Measurements from ENCODE around the gene LIX1.
"Not testable (repeated sequence)": the region's sequence is repeated elsewhere in the genome, so short reads cannot be mapped to it uniquely, and the experiment has no call there.

The LIX1 gene

GRCh38 chr5:97101189-97101910, 41.1 kb downstream of the LIX1 start:
- DNase-seq: no peak

DNA sequence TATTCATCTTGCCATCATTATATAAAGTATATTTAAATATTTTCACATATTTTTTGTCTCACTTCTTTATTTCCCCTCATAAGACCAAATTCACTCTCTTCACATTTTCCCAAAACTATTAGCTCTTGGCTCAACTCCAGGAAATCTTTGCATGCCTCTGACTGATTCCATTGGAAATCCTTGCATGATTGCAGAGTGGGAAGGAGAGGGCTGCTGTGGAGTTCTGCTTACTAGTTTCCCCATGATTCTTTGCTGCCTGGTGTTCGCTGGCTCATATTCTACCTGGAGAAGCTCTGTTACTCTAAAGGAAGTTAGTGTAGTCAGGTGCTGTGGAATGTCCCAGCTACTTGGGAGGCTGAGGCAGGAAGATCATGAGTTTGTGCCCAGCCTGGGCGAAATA, 41.9 kb downstream of the LIX1 start:
- DNase-seq: no peak

DNA sequence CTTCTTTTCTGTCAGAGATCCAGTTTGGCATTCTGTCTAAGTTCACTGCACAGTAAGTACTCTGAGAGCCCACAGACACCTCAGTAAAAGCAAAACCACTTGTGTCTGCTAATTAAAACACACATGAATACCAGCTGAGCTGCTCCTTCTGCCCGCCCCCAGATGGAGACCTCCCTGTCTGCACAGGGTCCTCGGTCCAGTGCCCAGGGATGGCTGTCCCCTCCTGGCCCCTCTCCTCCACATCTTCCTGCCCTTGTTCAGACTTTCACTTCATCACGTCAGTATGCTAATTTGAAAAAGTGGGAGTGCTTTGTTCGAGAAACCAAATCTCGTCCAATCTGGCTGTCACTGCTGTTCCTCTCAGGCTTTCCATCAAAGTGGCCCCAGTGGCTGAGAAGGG, 43.5 kb downstream of the LIX1 start:
- no peak for DNase-seq

DNA sequence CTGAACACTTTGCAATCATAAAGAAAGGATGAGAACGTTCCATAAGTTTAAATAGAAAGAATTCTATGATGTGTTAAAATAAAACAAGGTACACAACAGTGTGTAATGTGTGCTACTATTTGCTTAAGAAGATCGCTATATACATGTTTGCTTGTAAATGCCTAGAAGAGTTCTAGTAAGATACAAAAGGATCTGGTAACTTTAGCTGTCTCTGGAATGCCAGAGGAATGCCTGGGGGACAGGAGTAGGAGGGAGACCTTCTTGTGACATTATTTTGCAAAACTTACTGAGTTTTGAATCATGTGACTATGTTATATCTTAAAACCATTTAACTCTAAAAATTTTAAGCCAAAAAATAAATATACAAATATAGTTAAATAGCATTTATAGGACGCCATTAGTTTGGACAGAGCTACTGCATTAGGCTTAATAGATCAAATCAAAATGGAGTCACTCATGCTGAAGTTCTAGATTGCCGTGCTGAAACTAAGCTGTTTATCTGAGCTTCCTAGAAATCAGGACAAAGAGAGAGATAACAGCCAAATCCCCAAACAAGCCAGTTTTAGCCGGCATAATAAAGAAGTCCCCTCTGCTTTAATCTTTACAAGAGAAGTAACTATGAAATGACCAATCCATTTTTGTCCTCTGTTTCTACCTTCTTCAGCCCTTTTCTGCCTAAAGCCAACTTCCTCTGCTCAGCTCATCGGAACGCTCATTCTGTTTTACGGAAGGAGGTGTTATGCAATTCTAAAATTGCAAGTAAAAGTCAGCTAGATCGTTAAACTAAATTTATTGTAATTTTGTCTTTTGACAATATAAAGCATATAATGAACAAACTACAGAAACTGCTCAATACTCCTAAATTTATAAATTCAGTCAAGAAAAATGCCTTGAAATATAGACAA, 44.8 kb downstream of the LIX1 start:
- DNase-seq: no peak

DNA sequence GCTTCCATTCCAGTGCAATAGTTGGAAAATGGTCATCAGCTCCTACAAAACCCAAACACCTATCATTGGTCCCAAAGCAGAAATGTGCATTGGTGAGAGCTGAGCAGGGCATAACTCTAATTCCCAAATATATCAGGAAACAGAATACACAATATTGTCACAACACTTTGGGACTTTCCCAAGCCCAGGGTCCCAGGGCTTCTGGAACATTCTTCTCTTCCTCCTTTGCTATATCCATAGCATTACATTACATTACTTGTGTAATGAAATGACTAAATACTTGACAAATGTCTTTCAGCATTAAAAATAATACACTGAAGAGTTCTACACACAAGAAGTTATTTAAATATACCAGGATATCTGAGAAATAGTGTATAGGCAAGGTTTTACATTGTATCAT, 45.6 kb downstream of the LIX1 start:
- DNase-seq: no peak

DNA sequence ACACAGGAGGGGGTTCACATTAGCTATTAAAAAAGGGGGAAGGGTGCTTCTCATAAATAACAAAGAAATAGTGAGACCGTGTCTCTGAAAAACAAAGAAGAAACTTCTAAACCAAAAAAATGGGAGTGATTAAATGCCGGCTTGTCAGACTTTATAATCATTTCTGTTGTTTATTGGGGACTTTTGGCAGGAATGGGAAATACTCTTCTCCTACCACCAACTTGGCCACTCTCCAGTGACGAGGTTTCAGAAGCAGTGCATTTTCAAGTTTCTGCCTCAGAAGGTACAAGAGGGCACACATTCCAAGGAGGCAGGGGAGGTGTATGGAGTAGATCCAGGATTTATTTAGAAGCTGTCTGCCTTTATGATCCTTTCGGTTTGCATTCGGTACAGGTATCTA, 46.2 kb downstream of the LIX1 start:
- DNase-seq: no peak

- DNase-seq: no peak
These were observed 47.1 kb downstream of the LIX1 start for GRCh38 chr5:97095318-97095732.

DNA sequence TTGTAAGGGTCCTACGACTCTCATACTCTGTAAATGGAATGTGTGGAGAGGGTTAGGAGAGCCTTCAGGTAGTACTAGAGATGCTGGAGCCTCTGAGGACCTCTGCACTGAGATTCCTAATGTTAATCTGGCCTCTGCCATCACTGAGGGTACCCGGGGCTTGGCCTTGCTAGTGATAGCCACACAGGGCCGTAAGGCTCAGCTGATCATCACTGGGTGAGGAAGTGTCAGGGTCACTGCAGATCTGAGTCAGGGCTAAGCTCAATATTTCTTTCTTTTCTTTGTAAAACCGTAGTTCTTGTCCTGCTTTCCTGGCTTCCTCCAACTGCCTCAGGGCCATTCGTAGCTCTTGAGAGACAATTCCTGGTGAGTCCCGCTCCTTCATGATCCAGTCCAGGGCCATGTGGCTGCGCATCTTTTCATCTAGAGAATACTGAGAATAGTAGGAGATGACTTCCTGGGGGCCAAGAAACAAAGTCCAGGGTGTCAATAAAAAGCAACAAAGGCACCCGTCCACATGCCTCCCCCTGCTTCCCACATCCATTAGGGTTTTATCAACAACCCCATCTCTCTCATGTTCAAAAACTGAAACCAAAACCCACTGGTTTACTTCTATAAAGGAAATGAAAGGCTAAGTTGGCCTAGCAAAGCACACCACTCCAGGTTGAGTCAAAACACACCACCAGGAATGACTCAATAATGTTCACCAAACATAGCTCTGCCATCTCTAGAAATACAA, 47.7 kb downstream of the LIX1 start:
- DNase-seq: no peak

DNA sequence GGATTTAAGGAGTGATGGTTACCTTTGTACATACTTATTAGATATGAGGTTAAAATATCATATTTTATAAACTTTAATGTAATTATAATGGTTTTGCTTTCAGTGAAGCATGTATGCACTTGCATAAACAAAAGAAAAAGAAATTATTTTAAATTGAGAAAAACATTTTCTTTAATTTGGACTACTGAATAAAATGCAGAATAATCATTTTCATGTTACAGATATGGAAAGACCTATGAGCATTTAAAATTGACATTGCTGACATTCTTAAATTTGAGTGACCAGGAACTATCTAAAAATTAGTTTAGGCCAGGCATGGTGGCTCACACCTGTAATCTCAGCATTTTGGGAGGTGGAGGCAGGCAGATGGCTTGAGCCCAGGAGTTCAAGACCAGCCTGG, 49.2 kb downstream of the LIX1 start:
- no peak for DNase-seq

- DNase-seq: no peak
These were observed 51.5 kb downstream of the LIX1 start for GRCh38 chr5:97090944-97091343.

- no peak for DNase-seq
These were observed 53.1 kb downstream of the LIX1 start for GRCh38 chr5:97089149-97089801.

DNA sequence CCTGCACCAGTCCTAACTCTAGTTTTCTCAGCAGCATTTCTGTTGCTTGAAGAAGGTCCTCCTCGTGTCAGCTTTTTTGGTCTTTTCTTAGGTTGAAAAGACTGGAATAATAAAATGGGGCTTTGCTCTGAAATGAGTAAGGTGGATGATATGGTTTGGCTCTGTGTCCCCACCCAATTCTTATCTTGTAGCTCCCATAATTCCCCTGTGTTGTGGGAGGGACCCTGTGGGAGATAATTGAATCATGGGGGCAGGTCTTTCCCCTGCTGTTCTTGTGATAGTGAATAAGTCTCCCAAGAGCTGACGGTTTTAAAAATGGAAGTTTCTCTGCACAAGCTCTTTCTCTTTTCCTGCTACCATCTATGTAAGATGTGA, 53.6 kb downstream of the LIX1 start:
- DNase-seq: no peak

DNA sequence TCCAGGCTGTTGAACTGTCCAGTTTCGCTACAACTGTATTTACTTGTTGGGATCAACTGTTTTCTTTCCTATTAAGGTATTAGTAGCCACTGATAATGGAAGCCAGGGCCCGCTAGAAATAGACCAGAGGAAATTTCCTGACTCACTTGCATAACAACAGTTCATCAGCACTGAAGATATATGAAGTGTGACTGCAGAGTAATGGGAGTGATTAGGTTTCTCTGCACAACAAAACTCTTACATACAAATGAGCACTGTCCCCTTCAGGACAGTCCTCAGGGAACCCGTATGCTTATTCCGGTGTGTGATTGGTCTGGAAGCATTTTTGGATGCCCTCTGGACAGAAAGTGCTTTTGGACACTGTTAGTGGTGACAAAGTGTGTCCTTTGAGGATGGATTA, 55.3 kb downstream of the LIX1 start:
- no peak for DNase-seq

DNA sequence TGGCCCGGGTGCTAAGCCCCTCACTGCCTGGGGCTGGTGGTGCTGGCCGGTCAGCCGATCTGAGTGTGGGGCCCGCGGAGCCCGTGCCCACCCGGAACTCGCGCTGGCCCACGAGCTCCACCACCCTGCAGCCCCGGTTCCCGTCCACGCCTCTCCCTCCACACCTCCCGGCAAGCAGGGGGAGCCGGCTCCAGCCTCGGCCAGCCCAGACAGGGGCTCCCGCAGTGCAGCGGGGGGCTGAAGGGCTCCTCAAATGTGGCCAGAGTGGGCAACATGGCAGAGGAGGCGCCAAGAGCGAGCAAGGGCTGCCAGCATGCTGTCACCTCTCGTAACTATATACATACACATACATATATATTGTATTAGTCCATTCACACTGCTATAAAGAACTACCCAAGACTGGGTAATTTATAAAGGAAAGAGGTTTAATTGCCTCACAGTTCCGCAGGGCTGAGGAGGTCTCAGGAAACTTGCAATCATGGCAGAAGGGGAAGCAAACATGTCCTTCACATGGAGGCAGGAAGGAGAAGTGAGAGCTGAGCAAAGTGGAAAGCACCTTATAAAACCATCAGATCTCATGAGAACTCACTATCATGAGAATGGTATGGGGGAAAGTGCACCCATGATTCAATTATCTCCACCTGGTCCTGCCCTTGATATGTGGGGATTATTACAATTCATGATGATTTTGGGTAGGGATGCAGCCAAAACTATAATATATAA, 56.8 kb downstream of the LIX1 start:
- DNase-seq: no peak

GRCh38 chr5:97084782-97085458, 57.5 kb downstream of the LIX1 start:
- DNase-seq: not testable (repeated sequence)

DNA sequence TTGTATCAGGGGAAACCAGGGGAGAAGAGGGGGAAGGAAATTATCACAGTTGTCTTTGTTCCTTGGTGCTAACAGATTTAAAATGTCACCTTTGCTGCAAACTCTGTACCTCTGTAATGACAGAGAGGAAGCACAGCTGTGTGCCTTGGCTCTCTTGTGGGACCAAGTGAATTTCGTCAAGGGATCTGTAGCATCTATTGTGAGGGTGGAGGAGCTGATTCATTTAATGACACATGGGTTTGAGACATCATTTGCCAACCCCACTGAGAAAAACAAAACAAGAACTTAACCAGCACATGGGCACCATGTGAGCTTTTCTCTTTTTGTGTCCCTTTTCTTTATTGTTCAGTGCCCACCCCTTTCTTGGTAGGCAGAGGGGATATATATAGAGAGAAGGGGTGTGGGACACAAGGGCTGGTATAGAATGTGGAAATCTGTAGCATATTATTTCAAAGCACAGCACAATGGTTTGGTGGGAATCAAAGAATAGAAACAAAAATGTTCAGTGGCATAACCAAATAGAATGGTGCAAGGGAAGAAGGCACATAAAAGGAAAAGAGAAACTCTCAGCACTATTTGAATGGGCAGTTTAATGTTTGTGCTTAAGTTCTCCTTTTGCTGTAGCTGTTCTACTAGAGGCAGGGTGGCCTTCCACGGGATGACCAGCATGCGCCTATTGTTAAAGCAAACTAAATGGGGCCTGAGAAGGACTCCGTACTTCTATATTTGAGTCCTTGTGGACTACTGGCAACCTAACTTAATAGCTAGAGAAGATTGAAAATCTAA, 63.3 kb downstream of the LIX1 start:
- no peak for DNase-seq

GRCh38 chr5:97077246-97077645, 65.2 kb downstream of the LIX1 start:
- DNase-seq: no peak

DNA sequence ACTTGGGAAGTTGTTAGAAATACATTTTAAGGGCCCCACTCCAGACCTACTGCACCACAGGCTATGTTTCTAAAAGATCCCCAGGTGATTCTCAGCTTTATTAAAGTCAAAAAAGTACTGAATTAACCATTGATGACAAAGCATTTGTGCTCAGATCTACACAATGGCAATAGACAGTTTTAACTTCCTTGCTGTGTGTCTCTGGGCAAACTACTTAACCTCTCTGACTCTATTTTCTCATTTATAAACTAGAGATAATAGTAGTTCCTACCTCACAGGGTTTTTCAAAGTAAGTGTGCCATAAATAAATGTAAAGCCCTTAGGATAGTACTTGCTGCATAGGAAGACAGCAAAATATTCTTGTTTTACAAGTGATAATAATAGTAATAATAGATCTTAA, 66.3 kb downstream of the LIX1 start:
- no peak for DNase-seq

- DNase-seq: no peak
These were observed 66.8 kb downstream of the LIX1 start for GRCh38 chr5:97075649-97076048.

- DNase-seq: no peak
These were observed 67.4 kb downstream of the LIX1 start for GRCh38 chr5:97074859-97075489.

GRCh38 chr5:97073420-97073819, 69.0 kb downstream of the LIX1 start:
- DNase-seq: no peak

Data from COR-L47 (cell line).